ENCODE data around the gene DRD1.

The DRD1 gene

DNA sequence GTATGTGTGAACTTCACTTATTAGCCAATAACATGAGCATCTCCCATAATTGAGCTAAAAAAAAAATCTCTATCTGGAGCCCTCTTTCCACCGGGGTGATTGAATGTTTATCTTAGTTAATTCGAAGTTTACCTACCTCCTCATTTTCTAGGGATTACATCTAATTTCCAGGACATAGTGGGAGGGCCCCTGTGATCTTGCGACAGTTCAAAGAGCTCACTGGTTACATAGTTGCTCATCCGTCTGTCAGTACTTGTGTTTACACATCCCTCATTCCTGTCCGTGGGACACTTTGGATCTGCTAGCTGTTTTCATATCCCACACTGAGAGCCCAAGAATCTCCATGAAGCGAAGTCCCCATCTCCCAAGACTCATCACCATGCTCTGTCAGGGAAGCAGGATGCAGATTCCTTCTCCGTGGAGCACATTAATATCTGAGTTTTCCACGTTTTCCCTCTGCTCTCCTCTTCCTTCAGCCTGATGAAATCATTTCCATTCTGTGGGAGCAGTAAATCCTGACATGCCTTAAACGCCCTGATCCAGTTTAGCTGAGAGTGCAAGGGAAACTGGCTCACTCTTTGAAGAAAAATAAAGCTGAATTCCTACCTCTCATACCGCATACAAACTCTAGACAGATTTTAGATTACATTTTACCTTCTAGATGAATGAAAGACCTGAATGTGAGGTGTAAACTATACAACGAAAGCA, 24.2 kb upstream of the DRD1 start:
- Histone ChIP-seq H2AFZ (ENCODE audit: low read depth) (no peak overlapping the region), H4K20me1 (ENCODE audit: insufficient read depth) (no peaks in the 10 kb centered on the region), H3K4me3 (IDR thresholded peaks at IDR 0.05; ENCODE audit: insufficient read depth, low read depth, low read length) (no peak overlapping the region), H3K27me3 (ENCODE audit: insufficient read depth, low read depth) (no peaks in the 10 kb centered on the region), H3K27ac (no peak overlapping the region), H3K36me3 (ENCODE audit: insufficient read depth) (no peaks in the 10 kb centered on the region), H3K79me2 (ENCODE audit: insufficient read depth, low read depth) (no peaks in the 10 kb centered on the region), H3K4me2 (no peak overlapping the region), H3K9ac (no peak overlapping the region), H3K4me1 (ENCODE audit: low read depth, poor library complexity, severe bottlenecking) (no peaks in the 10 kb centered on the region)
- TF ChIP-seq, protein P1, sequence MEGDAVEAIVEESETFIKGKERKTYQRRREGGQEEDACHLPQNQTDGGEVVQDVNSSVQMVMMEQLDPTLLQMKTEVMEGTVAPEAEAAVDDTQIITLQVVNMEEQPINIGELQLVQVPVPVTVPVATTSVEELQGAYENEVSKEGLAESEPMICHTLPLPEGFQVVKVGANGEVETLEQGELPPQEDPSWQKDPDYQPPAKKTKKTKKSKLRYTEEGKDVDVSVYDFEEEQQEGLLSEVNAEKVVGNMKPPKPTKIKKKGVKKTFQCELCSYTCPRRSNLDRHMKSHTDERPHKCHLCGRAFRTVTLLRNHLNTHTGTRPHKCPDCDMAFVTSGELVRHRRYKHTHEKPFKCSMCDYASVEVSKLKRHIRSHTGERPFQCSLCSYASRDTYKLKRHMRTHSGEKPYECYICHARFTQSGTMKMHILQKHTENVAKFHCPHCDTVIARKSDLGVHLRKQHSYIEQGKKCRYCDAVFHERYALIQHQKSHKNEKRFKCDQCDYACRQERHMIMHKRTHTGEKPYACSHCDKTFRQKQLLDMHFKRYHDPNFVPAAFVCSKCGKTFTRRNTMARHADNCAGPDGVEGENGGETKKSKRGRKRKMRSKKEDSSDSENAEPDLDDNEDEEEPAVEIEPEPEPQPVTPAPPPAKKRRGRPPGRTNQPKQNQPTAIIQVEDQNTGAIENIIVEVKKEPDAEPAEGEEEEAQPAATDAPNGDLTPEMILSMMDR (conservative IDR thresholded peaks at IDR 0.05; ENCODE audit: low read depth, low read length) = no peak

DNA sequence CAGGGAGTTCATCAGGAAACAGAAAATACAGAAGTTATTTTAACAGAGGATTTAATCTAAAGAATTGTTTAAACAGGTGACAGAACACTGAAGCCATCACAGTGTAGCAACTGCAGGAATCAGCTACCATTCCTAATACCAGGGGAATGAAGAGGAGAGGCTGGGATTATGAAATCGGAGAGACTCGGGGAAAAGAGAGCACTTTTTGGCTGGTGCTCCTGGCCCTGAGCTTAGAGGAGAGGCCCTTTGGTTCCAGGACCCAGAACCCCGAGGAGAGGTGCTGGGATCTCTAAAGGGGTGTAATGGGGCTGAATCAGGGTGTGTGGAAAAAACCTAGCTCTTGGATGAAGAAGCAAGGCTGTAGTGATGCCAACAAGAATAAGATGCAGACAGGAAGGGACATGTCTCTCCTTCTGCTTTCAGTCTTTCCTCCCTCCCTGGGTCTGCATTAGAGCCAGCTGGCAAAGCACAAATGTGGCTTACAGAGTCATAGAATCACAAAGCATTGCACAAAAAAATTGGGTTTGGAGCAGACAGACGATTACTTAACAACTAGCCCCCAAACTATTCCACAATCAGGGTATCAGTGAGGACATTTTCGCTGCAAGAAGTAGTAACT, 22.8 kb upstream of the DRD1 start:
- no peak overlapping the region for H3K4me2 ChIP-seq
- H3K4me1 ChIP-seq (ENCODE audit: low read depth, poor library complexity, severe bottlenecking) = no peaks in the 10 kb centered on the region
- TF ChIP-seq, protein P1 (conservative IDR thresholded peaks at IDR 0.05; ENCODE audit: low read depth, low read length) = no peak
- no peaks in the 10 kb centered on the region for H3K27me3 ChIP-seq (ENCODE audit: insufficient read depth, low read depth)
- no peaks in the 10 kb centered on the region for H3K36me3 ChIP-seq (ENCODE audit: insufficient read depth)
- no peak overlapping the region for H3K9ac ChIP-seq
- H3K79me2 ChIP-seq (ENCODE audit: insufficient read depth, low read depth) = no peaks in the 10 kb centered on the region
- no peak overlapping the region for H3K4me3 ChIP-seq (IDR thresholded peaks at IDR 0.05; ENCODE audit: insufficient read depth, low read depth, low read length)
- H2AFZ ChIP-seq (ENCODE audit: low read depth) = no peak overlapping the region
- no peak overlapping the region for H3K27ac ChIP-seq
- H4K20me1 ChIP-seq (ENCODE audit: insufficient read depth) = no peaks in the 10 kb centered on the region

DNA sequence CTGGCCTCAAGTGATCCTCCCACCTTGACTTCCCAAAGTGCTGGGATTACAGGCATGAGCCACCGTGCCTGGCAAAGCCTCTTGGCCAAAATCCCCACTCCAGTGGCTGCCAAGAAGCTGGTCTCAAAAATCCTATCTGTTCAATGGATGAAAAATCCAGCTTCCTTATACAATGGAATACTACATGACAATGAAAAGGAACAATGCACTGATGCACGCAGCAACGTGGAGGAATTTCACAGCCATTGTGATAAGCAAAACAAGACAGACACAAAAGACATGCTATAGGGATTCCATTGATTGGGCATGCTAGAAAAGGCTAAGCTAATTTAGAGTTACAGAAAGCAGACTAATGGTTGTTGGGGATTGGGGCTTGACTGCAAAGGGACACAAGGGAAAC, 21.3 kb upstream of the DRD1 start:
- H3K36me3 ChIP-seq (ENCODE audit: insufficient read depth) = no peaks in the 10 kb centered on the region
- H3K4me2 ChIP-seq = no peak overlapping the region
- H3K9ac ChIP-seq = no peak overlapping the region
- no peaks in the 10 kb centered on the region for H3K79me2 ChIP-seq (ENCODE audit: insufficient read depth, low read depth)
- no peaks in the 10 kb centered on the region for H3K27me3 ChIP-seq (ENCODE audit: insufficient read depth, low read depth)
- TF ChIP-seq, protein P1 (conservative IDR thresholded peaks at IDR 0.05; ENCODE audit: low read depth, low read length) = no peak
- no peak overlapping the region for H3K4me3 ChIP-seq (IDR thresholded peaks at IDR 0.05; ENCODE audit: insufficient read depth, low read depth, low read length)
- H3K27ac ChIP-seq = no peak overlapping the region
- H3K4me1 ChIP-seq (ENCODE audit: low read depth, poor library complexity, severe bottlenecking) = no peaks in the 10 kb centered on the region
- H2AFZ ChIP-seq (ENCODE audit: low read depth) = peak overlapping the region; percentile 64; the same call in 1 of the 2 replicates
- no peaks in the 10 kb centered on the region for H4K20me1 ChIP-seq (ENCODE audit: insufficient read depth)

DNA sequence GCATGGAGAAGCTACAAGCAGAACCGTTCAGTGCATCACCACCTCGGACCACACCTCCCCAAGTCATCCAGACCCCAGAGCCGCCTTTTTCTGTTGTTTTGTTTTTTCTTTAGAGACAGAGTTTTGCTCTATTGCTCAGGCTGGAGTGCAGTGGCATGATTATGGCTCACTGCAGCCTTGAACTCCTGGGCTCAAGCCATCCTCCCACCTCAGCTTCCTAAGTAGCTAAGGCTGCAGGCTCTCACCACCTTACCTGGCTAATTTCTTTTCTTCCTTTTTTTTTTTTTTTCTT, 20.9 kb upstream of the DRD1 start:
- peak overlapping the region; percentile 64 for H2AFZ ChIP-seq (ENCODE audit: low read depth)

More for the DNA sequence above, 20.9 kb upstream of the DRD1 start:
- Histone ChIP-seq H3K27me3 (ENCODE audit: insufficient read depth, low read depth) (no peaks in the 10 kb centered on the region), H3K4me2 (no peak overlapping the region), H3K4me3 (IDR thresholded peaks at IDR 0.05; ENCODE audit: insufficient read depth, low read depth, low read length) (no peak overlapping the region), H3K9ac (no peak overlapping the region), H3K36me3 (ENCODE audit: insufficient read depth) (no peaks in the 10 kb centered on the region), H4K20me1 (ENCODE audit: insufficient read depth) (no peaks in the 10 kb centered on the region), H3K79me2 (ENCODE audit: insufficient read depth, low read depth) (no peaks in the 10 kb centered on the region), H3K27ac (no peak overlapping the region), H3K4me1 (ENCODE audit: low read depth, poor library complexity, severe bottlenecking) (no peaks in the 10 kb centered on the region)
- TF ChIP-seq, protein P1 (conservative IDR thresholded peaks at IDR 0.05; ENCODE audit: low read depth, low read length) = no peak; the same call in 1 of the 2 replicates

Data from KMS-11 (cell line).